Trophoblast cell (in vitro differentiated cells and primary cell): Measurements from ENCODE around the gene BLNK.

Experiments
- DNase-seq, 2 donors: peaks; one replicate each; pipeline ENCODE4 v3.0.0-alpha.2; 2016
- H2AFZ ChIP-seq: 2 replicates; pipeline ENCODE4 v1.6.1; 2013; ENCODE audit warnings: low read length, moderate library complexity, mild to moderate bottlenecking; ENCODE audit not compliant: insufficient read depth, poor library complexity
- H2AK5ac ChIP-seq: 2 replicates; pipeline ENCODE4 v1.6.1; 2013; ENCODE audit warnings: mild to moderate bottlenecking, low read length
- H2BK120ac ChIP-seq: 2 replicates; pipeline ENCODE4 v1.6.1; 2013; ENCODE audit warnings: low read length, mild to moderate bottlenecking, moderate library complexity; ENCODE audit not compliant: insufficient read depth, poor library complexity
- H2BK12ac ChIP-seq: 2 replicates; pipeline ENCODE4 v1.6.1; 2013; ENCODE audit warnings: mild to moderate bottlenecking, low read length, moderate library complexity
- H2BK5ac ChIP-seq: 2 replicates; pipeline ENCODE4 v1.6.1; 2013; ENCODE audit warnings: low read length, low read depth, moderate library complexity, mild to moderate bottlenecking; ENCODE audit not compliant: poor library complexity
- H3K14ac ChIP-seq: 2 replicates; pipeline ENCODE4 v1.6.1; 2013; ENCODE audit warnings: mild to moderate bottlenecking, low read length
- H3K18ac ChIP-seq: 2 replicates; pipeline ENCODE4 v1.6.1; 2013; ENCODE audit warnings: mild to moderate bottlenecking, low read length
- H3K23ac ChIP-seq: 2 replicates; pipeline ENCODE4 v1.6.1; 2013; ENCODE audit warnings: low read length
- H3K27ac ChIP-seq: 2 replicates; pipeline ENCODE4 v1.5.1; 2013; ENCODE audit warnings: low read depth, mild to moderate bottlenecking, inconsistent platforms, low read length, moderate library complexity
- H3K27me3 ChIP-seq: 2 replicates; pipeline ENCODE4 v1.6.1; 2013; ENCODE audit warnings: inconsistent platforms, mild to moderate bottlenecking, low read length, moderate library complexity; ENCODE audit not compliant: insufficient read depth
- H3K36me3 ChIP-seq, 2 experiments: 1 replicate in 1 of 2; 2 replicates in 1 of 2; pipeline ENCODE4 v1.6.1; 2013; ENCODE audit warnings: low read length in 2 of 2, mild to moderate bottlenecking in 2 of 2, moderate library complexity in 1 of 2; ENCODE audit not compliant: insufficient read depth in 2 of 2, control insufficient read depth in 1 of 2
- H3K4ac ChIP-seq: 2 replicates; pipeline ENCODE4 v1.6.1; 2013; ENCODE audit warnings: low read depth, mild to moderate bottlenecking, low read length, moderate library complexity
- H3K4me1 ChIP-seq, 2 experiments: 1 replicate in 1 of 2; 2 replicates in 1 of 2; pipeline ENCODE4 v1.6.1; 2013; ENCODE audit warnings: low read length in 2 of 2, mild to moderate bottlenecking in 2 of 2, moderate library complexity in 1 of 2; ENCODE audit not compliant: insufficient read depth in 2 of 2, control insufficient read depth in 1 of 2
- H3K4me2 ChIP-seq: 2 replicates; pipeline ENCODE4 v1.6.1; 2013; ENCODE audit warnings: inconsistent platforms, mild to moderate bottlenecking, low read length, moderate library complexity
- H3K4me3 ChIP-seq: 2 replicates; pipeline ENCODE4 v1.5.1; 2013; ENCODE audit warnings: mild to moderate bottlenecking, low read depth, low read length, inconsistent platforms
- H3K79me1 ChIP-seq: one replicate; pipeline ENCODE4 v1.6.1; 2013; ENCODE audit warnings: low read length
- H3K79me2 ChIP-seq: 2 replicates; pipeline ENCODE4 v1.6.1; 2013; ENCODE audit warnings: low read length, mild to moderate bottlenecking; ENCODE audit not compliant: control insufficient read depth, insufficient read depth, poor library complexity
- H3K9ac ChIP-seq: 2 replicates; pipeline ENCODE4 v1.6.1; 2013; ENCODE audit warnings: mild to moderate bottlenecking, low read length
- H3K9me3 ChIP-seq: 2 replicates; pipeline ENCODE4 v1.6.1; 2013; ENCODE audit warnings: low read depth, mild to moderate bottlenecking, control low read depth, inconsistent platforms, low read length; ENCODE audit not compliant: insufficient read depth
- H4K12ac ChIP-seq: 2 replicates; pipeline ENCODE4 v1.6.1; 2013; ENCODE audit warnings: low read depth, mild to moderate bottlenecking, low read length, moderate library complexity
- H4K8ac ChIP-seq: 2 replicates; pipeline ENCODE4 v1.6.1; 2013; ENCODE audit warnings: low read depth, mild to moderate bottlenecking, low read length, moderate library complexity
- H4K91ac ChIP-seq: one replicate; pipeline ENCODE4 v1.6.1; 2013; ENCODE audit warnings: low read depth, mild to moderate bottlenecking, low read length, moderate library complexity
- WGBS: extraction: QIAGEN DNeasy Blood & Tissue Kit; methylation state at CpG from one replicate; pipeline ENCODE4 v1.1.7; 2013; ENCODE audit warnings: missing lambda C conversion rate; ENCODE audit not compliant: insufficient read length, insufficient coverage; ENCODE audit errors: extremely low coverage; 5-methylcytosine and 5-hydroxymethylcytosine counted together

The BLNK gene

DNA sequence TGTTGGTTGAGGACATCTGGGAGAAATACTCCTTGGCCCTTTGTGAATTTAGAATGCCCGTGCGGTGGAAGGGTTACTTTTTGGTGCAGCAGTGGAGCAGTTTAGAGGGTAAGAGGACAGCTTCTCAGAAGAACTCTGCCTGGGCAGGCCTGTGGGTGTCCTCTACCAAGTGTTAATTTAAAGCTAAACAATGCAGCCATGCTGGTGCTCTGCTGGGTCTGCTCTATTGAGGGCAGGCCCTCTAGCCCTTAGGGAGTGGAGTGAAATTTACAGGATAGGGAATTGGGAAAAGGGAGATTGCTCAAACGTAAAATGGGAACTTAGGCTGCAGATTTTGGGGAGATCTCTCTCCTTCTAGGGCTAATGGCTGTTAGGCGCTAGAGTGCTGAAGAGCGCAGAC lies 22.1 kb downstream of the BLNK start:
- no peak overlapping the region for H2BK5ac ChIP-seq
- WGBS, result no CpG with 5 or more reads among the region's 5 CpGs
- no peaks in the 10 kb centered on the region for H3K79me2 ChIP-seq
- H3K27ac ChIP-seq, result no peak overlapping the region
- H3K23ac ChIP-seq, result no peak overlapping the region
- no peak overlapping the region for H3K18ac ChIP-seq
- no peak overlapping the region for H2BK120ac ChIP-seq
- no peaks in the 10 kb centered on the region for H3K9me3 ChIP-seq
- no peaks in the 10 kb centered on the region for H3K79me1 ChIP-seq
- no peaks in the 10 kb centered on the region for H3K4me1 ChIP-seq
- no peak overlapping the region for H4K8ac ChIP-seq
- H4K91ac ChIP-seq, result no peak overlapping the region
- no peak overlapping the region for H3K4ac ChIP-seq
- DNase-seq, result no peak
- H2AFZ ChIP-seq, result no peak overlapping the region
- no peak overlapping the region for H2AK5ac ChIP-seq
- H3K4me3 ChIP-seq, result no peak overlapping the region
- no peaks in the 10 kb centered on the region for H3K36me3 ChIP-seq
- H3K4me2 ChIP-seq, result no peak overlapping the region
- H3K27me3 ChIP-seq, result no peaks in the 10 kb centered on the region
- H3K14ac ChIP-seq, result no peak overlapping the region
- no peak overlapping the region for H4K12ac ChIP-seq
- no peak overlapping the region for H2BK12ac ChIP-seq
- no peak overlapping the region for H3K9ac ChIP-seq

DNA sequence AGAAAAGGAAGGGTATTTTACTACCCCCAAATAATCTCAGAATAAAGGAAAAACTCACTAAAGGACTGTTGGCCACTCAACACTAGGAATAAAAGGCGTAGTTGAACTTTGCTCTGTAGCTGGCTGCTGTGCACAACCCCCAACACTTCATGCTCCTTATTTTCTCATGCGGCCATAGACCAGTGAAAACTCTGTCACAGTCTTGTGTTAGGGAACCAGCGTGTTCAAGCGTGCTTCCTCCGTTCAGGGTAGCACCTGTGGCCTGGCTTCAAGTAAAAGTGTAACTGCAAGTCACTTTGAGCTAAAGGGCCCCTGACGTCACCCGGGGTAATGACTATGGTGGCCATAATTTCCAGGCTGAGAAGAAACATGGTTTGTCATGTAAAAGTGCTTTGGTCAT lies 27.0 kb downstream of the BLNK start:
- H3K9me3 ChIP-seq, result no peaks in the 10 kb centered on the region
- DNase-seq, result no peak
- H3K36me3 ChIP-seq, result no peaks in the 10 kb centered on the region
- H3K18ac ChIP-seq, result no peak overlapping the region
- no peak overlapping the region for H2BK12ac ChIP-seq
- no CpG with 5 or more reads among the region's 7 CpGs for WGBS
- no peak overlapping the region for H2BK120ac ChIP-seq
- no peak overlapping the region for H3K9ac ChIP-seq
- no peaks in the 10 kb centered on the region for H3K27me3 ChIP-seq
- no peak overlapping the region for H3K4me2 ChIP-seq
- H3K14ac ChIP-seq, result no peak overlapping the region
- no peak overlapping the region for H3K4ac ChIP-seq
- H4K8ac ChIP-seq, result no peak overlapping the region
- no peaks in the 10 kb centered on the region for H3K79me1 ChIP-seq
- no peak overlapping the region for H2AFZ ChIP-seq
- no peak overlapping the region for H2BK5ac ChIP-seq
- H4K12ac ChIP-seq, result no peak overlapping the region
- H3K23ac ChIP-seq, result no peak overlapping the region
- no peaks in the 10 kb centered on the region for H3K4me1 ChIP-seq
- H3K4me3 ChIP-seq, result no peak overlapping the region
- H3K79me2 ChIP-seq, result no peaks in the 10 kb centered on the region
- no peak overlapping the region for H2AK5ac ChIP-seq
- H4K91ac ChIP-seq, result no peak overlapping the region
- no peak overlapping the region for H3K27ac ChIP-seq

DNA sequence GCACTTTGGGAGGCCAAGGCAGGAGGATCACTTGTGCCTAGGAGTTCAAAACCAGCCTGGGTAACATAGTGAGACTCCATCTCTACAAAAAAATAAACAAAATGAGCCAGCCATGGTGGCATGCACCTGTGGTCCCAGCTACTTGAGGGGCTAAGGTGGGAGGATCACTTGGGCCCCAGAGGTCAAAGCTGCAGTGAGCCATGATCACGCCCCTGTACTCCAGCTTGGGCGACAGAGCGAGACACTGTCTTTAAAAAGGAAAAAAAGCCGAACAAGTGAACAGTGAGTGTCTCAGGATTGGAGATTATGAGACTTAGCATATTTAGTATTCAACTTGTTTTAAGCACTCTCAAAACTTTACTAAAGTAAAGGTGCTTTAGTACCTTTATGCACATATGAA lies 28.1 kb downstream of the BLNK start:
- H2BK120ac ChIP-seq, result no peak overlapping the region
- no peaks in the 10 kb centered on the region for H3K79me1 ChIP-seq
- no peak overlapping the region for H4K91ac ChIP-seq
- H3K18ac ChIP-seq, result no peak overlapping the region
- H3K27ac ChIP-seq, result no peak overlapping the region
- H2AK5ac ChIP-seq, result no peak overlapping the region
- DNase-seq, result no peak
- no peaks in the 10 kb centered on the region for H3K79me2 ChIP-seq
- H3K27me3 ChIP-seq, result no peaks in the 10 kb centered on the region
- no peak overlapping the region for H4K8ac ChIP-seq
- no peak overlapping the region for H3K4ac ChIP-seq
- H3K23ac ChIP-seq, result no peak overlapping the region
- H3K9me3 ChIP-seq, result no peaks in the 10 kb centered on the region
- H3K4me2 ChIP-seq, result no peak overlapping the region
- no peak overlapping the region for H3K4me3 ChIP-seq
- no peak overlapping the region for H2BK5ac ChIP-seq
- no peaks in the 10 kb centered on the region for H3K4me1 ChIP-seq
- no peak overlapping the region for H2AFZ ChIP-seq
- H3K36me3 ChIP-seq, result peaks cover 0 to 1% of the 10 kb centered on the region in 2 experiments
- H4K12ac ChIP-seq, result no peak overlapping the region
- WGBS, result no CpG with 5 or more reads among the region's 4 CpGs
- no peak overlapping the region for H2BK12ac ChIP-seq
- H3K14ac ChIP-seq, result no peak overlapping the region
- H3K9ac ChIP-seq, result no peak overlapping the region

DNA sequence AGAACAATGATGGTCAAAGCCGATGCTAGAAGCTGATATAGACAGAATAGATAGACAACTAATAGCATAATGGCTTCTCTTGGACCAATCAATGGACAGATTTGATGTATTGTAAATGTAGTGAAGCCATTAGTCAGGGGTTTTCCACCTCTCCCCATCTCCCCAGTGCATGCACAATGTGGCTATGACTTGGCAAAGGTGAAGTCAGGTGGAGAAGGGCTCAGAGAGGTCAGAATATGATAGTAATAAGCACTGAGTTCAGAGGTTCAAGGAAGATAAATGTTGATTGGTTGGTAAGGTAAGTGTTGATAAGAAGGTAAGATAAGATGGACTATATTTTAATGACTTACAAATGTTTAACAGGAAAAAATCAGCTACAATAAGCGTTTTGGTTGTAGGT lies 28.5 kb downstream of the BLNK start:
- H3K79me2 ChIP-seq, result no peaks in the 10 kb centered on the region
- no peak overlapping the region for H2AK5ac ChIP-seq
- no peaks in the 10 kb centered on the region for H3K27me3 ChIP-seq
- no peaks in the 10 kb centered on the region for H3K79me1 ChIP-seq
- H3K23ac ChIP-seq, result no peak overlapping the region
- no peak overlapping the region for H4K91ac ChIP-seq
- H3K27ac ChIP-seq, result no peak overlapping the region
- H3K18ac ChIP-seq, result no peak overlapping the region
- no peaks in the 10 kb centered on the region for H3K4me1 ChIP-seq
- H2BK120ac ChIP-seq, result no peak overlapping the region
- H3K4me3 ChIP-seq, result no peak overlapping the region
- no peak overlapping the region for H2BK12ac ChIP-seq
- no peak overlapping the region for H2BK5ac ChIP-seq
- H2AFZ ChIP-seq, result no peak overlapping the region
- H3K4me2 ChIP-seq, result no peak overlapping the region
- H3K9me3 ChIP-seq, result no peaks in the 10 kb centered on the region
- H3K4ac ChIP-seq, result no peak overlapping the region
- H3K14ac ChIP-seq, result no peak overlapping the region
- H3K9ac ChIP-seq, result no peak overlapping the region
- no CpG with 5 or more reads among the region's 2 CpGs for WGBS
- peaks cover 0 to 2% of the 10 kb centered on the region in 2 experiments for H3K36me3 ChIP-seq
- DNase-seq, result no peak
- H4K8ac ChIP-seq, result no peak overlapping the region
- H4K12ac ChIP-seq, result no peak overlapping the region
